GM19467 (cell line): ENCODE data around the gene CHKB.

Source experiments
- ATAC-seq: cut with Tn5 transposase; IDR thresholded peaks from one replicate; pipeline ENCODE4 v1.9.1; 2021; ENCODE audit warnings: mild to moderate bottlenecking, moderate library complexity; ENCODE audit not compliant: unreplicated experiment

The CHKB gene

DNA sequence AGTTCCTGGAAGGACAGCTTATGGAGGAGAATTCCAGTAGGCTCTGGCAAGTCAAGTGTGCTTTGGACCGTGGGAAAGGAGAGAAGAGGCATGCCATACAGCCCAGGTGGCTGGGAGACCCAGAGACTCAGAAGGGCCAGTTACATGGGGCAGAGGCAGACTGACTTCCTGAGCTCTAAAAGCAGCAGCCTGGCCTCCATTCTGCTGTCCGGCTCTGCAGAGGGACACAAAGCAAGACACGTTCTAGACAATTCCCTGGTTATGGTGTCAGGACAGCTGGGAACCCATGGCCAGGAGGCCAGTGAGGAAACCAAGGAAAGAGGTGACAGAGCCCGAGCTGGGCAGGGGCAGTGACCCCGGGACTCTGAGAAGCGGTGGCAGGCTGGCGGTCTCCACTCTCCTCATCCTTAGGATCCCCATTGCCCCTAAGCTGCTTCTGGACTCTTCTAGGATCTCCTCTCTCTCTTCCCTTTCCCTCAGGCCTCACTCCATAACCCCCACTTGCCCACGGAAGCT, 7.2 kb downstream of the CHKB start:
- no peak for ATAC-seq

DNA sequence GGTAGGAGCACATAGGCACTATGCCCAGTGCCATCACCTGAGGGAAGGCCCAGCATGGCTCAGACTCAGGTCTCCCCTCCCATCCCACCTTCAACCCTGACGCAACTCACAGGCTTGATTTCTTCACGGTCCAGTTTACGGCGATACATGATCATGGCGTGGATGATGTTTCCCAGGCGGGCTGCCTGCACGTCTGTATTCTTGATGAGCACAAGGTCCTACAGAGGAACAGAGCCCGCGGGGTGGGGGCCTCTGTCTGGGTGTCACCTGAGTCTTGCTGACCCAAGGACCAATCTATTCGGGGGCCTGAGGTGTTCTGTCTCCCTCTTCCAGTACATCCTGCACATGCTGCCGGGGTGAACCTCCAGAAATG, 8.3 kb downstream of the CHKB start:
- ATAC-seq: no peak

DNA sequence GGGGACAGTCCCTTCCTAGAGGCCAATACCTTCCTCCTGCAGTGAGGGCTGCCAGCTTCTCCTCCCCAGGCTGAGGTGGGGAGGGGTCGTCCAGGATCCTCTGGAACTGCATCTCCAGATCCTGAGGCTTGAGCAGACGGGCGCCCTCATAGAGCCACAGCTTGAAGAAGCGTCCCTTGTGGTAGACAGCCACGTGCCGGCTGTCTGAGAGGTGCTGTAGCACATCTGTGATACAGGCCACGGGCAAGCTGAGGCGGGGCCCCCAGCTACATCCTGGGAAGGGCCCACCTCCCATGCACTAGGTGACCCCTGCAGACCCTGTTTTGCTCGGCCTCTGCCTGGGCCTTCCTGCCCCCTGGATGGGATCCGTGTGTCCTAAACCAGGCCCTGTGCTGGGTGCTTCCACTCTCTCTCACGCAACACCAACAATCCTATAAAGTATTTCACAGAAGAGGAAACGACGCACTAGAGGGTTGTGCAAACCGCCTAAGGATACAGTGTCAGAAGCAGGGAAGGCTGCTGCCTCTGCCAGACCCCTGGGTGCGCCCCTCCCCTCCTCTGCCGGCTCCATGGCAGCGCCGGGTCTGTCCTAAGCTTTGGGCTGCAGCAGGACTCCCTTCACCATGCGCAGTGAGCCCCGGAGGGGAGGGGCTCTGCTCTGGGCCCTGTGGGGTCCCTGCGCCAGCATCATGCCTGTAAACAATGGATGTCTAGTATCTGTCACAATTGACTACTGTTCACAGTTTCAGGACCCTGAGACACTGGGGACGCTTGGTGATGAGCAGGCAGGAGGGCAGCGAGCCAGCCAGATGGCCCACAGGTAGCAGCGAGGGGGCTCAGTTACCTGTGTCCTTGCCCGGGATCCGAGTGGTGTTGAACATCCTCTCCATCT, 8.9 kb downstream of the CHKB start:
- no peak for ATAC-seq

DNA sequence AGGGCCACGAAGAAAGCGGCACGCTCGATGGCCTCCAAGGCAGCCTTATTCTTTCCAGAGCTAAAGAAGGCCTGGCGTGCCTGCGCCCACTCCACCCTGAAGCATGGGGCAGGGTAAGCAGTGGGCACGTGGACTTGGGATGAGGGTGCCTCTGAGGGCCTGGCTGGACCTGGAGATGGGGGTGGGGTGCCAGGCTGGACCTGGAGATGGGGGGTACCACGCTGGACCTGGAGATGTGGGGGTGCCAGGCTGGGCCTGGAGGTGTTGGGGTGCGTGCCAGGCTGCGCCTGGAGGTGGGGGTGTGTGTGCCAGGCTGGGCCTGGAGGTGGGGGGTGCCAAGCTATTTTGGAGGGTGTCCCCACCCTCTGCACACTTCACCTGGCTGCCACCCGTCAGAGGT, 9.7 kb downstream of the CHKB start:
- ATAC-seq: no peak

DNA sequence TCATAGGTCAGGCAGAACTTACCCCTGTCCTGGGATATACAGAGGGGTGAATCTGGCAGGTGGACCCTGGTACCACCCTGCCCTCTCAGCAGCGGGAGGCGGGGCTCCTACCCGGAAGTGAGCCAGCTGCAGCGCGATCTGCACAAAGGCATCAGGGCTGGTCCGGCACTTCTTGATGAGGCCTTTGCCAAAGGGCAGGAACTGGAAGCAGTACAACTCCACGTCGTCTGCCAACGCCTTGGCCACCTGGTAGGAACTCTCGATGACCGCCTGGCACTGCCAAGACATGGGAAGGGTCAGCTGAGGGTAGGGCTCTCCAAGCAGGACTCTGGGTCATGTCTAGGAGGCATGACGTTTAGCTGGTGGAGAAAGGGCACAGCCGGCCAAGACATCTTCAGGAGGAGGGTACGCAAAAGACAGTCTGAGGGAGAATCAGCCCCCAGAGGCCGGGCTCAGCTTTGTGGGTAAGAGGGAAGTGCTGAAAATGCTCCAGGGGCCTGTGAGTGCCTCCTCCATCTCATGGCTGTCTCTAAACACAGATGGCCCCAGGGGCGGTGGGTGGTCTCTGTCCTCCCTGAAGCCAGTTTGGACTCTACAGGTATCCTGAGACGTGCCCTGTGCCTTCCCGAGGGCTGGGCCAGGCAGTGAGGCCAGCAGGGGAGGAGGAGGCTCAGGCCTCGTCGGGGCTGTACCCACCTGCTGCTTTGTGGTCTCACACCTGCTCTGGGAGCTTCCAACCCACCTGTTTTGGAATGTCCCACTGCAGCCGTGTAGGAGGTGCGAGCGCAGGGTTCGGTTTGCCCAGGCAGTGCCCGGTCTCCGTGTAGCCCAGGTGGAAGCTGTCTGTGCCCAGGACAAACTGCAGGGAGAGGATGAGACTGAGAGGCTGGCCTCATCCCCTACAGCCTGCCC, 11.1 kb downstream of the CHKB start:
- no peak for ATAC-seq

DNA sequence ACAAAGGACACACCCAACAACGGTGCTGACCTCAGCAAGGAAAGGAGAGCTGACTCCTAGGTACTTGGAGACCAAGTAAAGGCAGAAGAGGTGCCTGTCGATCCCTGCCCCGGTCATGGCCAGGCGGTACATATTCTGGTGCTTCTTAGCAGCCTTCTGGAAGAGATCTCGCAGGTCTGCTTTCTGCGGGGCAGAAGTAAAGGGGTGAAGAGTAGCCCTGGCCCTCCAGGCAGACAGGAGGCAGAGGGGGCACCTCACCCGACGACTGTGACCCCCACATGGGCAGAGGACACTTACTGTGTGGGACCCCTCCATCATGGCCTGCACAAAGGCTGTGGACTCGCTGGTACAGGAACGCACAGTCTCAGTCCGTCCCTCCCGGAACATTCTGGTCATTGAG, 11.8 kb downstream of the CHKB start:
- no peak for ATAC-seq

DNA sequence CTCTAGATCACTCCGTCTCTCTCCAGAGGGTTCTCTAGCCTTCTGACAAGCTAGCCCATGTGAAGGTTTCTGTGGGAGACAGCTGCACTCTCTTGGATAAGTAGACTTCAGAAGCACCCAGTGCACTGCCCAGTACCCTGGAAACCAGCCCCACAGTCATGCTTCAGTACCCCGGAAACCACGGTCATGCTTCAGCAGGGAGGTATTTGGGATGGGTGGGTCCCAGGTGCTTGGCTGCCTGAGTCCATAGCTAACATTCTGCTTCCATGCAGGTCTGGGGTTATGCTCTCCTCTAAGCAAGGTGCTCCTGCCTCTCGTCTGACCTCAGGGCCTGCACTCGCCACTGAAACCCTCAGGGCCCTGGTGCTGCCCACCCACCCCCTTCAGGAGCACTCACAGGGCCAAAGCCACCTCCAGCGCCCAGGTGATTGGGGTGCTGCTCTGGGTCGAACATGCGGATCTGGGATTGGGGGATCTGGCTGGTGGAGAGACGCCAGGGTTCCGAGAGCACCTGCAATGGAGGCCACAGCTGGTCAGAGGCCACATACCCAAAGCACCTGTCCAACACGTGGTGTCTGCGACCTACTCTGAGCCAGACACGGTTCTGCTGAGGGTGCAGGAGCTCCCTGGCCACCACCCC, 12.6 kb downstream of the CHKB start:
- ATAC-seq: no peak

DNA sequence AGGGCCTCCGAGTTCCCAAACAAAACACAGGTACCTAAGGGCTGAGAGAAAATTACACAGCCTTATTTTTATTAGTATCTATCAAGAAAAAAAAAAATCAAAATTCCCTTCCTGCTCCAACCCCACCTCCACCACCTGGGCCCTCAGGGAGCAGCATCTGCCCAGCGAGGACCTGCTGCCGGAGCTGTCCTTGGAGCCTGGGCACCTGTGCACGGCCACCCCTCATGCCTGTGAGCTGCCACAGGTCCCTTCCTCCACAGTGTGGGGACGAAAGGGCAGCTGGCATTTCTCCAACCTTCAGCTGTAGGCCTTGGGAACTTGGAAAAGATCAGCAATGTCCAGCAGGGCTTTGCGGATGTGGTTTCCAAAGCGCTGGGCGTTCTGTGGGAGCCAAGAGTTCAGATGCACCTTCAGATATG, 13.6 kb downstream of the CHKB start:
- no peak for ATAC-seq

DNA sequence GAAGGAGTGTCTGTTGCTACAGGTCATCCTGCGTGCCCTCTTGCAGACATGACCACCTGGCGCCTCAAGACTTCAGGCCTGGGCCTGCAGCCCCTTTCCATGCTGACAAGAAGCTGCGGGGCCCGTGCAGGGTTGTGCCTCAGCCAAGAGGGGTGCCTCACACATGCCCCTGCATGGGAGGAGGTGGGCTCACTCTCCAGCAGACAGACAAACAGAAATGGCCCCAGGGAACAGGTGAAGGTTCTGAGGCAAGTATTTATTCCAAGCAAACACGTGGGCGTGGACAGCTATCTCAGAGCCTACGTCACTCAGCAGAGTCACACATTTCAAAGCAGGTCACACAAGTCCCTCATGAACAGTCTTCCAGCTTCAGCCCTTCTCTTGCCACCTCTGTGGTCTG, 14.0 kb downstream of the CHKB start:
- ATAC-seq: no peak

DNA sequence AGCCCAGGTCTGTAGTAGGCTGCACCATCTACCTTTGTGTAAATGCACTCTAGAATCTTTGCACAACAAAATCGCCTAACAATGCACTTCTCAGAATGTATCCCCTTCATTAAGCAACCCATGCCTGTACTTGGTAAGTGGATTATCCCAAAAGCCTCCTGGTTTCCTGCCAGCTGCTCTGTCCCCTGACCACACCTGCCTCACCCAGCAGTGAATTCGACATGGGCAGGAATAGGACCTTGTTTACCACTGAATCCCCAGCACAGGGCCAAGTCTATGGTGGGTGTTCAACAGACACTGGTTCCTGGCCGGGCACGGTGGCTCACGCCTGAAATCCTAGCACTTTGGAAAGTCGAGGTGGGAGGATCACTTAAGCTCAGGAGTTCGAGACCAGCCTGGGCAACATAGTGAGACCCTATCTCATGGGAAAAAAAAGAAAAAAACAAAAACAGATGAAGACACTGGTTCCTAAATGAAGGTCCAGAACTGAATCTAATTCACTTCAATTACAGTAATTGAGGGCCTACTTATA, 14.9 kb downstream of the CHKB start:
- ATAC-seq: no peak

DNA sequence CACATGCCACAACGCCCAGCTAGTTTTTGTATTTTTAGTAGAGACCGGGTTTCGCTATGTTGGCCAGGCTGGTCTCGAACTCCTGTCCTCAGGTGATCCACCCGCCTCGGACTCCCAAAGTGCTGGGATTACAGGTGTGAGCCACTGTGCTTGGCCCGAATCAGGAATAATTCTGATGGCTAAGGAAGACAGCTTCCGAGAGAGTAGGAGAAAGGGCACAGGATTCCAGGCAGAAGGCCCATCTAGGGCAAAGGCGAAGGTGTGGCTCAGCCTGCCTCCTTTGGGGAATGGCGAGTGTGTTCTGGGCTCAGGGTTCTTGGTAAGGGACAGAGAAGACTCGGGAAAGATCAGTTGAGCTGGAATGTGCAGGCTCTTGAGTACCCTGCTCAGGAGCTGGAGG, 18.4 kb downstream of the CHKB start:
- no peak for ATAC-seq

DNA sequence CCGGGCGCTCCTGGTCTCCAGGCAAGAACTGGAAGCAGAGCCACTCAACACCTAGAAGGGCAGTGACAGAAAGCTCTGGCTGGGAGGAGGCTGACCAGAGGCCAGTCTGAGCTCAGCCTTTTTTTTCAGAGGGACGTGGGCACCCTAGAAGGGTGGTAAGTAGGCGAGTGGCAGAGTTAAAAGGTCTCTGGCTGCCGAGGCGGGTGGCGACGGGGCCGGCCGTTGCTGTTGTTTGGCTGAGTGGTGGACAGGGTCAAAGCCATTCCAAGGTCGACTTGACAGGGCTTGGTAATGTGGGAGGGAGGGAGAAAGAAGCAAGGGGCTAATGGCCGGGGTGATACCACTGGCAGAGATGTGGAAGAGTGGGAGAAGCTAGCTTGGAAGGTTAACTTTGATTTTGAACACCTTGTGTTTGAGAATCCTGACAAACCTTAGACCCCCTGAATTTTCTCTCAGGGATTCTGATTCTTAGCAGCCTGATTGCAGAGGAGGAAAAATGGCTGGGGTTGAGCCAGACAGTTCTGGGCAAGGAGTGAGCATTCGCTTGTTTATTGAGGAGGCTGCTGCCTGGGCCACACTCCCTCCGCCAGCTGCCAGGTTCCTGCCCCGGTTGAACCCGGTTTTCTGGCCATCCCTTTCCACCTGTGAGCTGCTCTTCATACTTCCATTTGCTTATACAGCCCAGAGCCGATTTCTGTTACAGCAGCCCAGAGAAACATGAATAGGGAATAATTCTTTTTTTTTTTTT, 19.1 kb downstream of the CHKB start:
- no peak for ATAC-seq

DNA sequence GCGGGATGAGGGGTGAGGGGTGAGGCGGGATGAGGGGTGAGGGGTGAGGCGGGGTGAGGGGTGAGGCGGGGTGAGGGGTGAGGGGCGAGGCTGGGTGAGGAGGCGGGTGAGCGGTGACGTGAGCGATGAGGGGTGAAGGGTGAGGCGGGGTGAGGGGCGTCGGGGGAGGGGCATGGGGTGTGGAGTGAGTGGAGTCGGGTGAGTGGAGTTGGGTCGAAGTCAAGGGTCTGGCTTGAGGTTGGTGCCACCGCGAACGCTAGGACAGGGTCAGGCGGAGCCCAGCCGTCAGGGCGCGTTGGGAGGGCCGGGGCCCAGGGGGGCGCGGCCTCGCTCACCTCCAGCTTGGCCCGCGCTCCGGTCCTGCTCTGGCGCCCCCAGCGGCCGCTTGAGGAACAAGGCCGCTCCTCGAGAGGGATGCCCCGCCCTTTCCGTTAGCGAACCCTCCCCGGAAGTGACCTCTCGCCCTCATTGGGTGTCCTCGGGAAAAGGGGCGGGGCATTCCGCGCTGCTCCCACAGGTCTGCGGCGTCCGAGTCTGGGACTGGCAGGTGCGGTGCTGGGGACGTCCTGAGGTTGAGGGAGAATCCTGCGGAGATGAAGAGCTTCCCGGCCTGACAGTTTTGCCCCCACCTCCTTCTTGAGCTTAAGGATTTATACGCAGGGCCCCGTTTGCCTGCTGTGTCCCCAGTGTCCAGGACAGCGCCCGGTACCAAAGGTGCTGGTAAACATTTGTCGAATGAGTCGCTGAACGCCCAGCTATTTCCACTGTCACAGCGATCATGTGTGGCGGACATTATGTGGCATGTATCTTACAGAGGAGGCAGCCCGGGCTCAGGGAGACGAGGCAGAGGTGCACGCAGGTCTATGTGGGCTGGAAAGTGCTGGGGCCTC, 19.9 kb downstream of the CHKB start, which contains the start of gene SYCE3:
Gene SYCE3 (minus strand): TSS at position 397 of the 890 bp plus-strand sequence. CDS start 6,514 bp downstream, outside the sequence.
- peak; percentile 89 for ATAC-seq

DNA sequence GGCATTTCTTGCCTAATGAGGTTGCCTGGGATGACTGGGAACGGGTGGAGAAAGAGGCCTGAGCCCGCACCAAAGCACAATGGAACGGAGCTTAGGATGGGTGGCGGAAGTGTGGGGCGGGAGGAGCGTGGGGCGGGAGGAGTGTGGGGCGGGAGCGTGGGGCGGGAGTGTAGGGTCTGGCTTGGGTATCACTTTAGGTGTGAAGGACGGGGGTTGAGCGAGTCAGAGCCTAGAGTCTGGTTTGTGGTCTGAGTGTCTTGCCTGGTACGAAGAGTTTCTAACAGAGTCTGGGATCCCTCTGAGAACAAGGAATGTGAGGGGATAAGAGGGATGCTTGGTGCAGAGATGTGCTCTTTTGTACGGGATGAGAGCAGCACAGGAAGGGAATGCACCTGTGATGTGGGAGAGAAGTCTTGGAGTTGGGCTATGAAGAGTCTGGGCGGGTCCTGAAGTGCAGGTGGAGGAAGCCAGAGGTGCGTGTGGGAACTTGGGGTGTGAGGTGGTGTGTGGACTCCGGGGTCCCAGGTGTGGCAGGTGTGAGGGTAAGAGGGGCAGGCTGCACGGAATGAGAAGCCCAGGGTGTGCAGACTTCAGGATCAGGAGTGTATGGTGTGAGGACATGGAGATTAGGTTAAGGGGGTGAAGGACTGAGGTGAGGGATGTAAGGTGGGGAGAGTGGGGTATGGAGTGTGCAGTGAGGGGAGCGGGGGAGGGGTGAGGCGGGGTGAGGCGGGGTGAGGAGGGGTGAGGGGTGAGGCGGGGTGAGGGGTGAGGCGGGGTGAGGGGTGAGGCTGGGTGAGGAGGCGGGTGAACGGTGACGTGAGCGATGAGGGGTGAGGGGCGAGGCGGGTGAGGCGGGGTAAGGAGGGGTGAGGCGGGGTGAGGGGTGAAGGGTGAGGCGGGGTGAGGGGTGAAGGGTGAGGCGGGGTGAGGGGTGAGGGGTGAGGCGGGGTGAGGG, 21.0 kb downstream of the CHKB start:
- no peak for ATAC-seq

DNA sequence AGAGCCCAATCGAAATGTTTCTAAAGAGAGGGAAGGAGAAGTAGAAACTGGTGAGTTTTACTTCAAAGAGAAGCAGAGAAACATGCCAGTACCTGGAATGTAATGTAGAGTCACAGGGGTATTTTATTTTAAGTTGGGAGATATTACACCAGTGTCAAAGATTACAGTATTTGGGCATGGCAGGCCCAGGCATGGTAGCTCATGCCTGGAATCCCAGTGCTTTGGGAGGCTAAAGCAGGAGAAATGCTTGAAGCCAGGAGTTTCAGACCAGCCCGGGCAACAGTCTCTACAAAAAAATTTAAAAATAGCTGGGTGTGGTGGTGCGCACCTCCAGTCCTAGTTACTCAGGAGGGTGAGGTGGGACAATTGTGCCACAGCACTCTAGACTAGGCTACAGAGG, 22.6 kb downstream of the CHKB start:
- ATAC-seq: no peak

DNA sequence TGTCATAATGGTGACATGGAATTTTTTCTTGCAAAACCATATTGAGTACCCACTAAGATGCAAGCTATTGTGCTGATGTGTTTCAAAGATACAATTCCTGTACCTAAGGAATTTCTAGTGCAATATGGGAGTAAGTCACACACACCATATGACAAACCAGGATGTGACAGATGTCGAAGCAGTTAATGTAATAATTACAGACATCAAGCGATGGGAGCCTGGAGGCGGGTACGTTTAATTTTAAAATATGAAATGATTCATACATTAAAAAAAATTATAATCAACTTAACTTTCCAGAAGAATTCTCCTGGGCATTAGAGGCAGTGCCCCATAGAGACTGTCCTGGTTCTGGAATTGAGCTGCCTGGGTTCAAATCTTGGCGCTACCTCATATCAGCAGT, 25.9 kb downstream of the CHKB start:
- ATAC-seq: no peak

DNA sequence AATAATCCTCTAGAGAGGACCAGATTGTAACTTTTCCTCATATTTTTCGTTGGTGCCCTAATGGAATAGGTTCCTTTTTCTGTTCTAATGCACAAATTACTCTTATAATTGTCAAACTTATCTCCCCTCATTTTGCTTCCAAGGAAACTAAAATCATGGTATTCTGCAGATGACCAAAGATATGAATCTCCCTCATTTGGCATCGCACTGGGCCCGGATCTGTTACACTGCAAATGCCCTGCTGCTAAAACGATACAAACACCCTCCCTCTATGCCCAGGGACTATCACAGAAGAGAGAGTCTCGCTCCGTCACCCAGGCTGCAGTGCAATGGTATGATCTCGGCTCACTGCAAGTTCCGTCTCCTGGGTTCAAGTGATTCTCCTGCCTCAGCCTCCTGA, 29.3 kb downstream of the CHKB start:
- ATAC-seq: no peak

DNA sequence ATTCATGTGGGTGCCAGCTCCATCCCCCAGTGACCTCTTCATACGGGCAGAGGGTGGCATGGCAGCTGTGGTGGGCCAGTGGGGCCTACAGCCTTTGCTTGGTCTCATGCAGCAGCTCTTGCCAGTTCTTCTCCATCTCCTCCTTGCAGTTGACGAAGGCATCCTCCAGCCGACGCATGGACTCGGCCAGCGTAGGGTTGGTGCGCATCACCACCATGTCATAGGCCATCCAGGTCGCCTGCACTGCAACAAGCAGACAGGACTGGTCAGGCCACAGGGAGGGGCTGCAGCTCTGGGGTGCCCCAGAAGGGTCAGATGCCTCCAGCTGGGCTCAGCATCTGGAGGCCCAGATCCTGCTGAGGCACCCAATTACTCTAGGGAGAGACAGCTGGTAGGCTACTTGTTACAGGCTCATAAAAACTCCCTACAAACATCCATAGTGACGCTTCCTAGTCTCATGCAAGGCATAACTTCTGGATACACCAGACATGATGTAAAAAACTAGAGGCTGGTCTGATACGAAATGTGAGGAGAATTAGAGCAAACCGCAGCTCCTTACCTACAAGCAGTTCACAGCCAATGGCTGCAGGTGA, 31.4 kb downstream of the CHKB start:
- no peak for ATAC-seq
